HCT116 (cell line): ENCODE data around the gene UBALD2.
"Not testable (repeated sequence)": the region's sequence is repeated elsewhere in the genome, so short reads cannot be mapped to it uniquely, and the experiment has no call there.

Experiments used
- POLR2A ChIP-seq: IDR thresholded peaks from 2 replicates; pipeline ENCODE4 v1.7.0; 2011; ENCODE audit warnings: borderline replicate concordance; ENCODE audit not compliant: insufficient read depth, insufficient read length; ENCODE audit errors: extremely low read depth
- POLR2AphosphoS5 ChIP-seq: IDR thresholded peaks from 2 replicates; pipeline ENCODE4 v1.6.1; 2011; ENCODE audit warnings: mild to moderate bottlenecking, low read depth, low read length, moderate library complexity
- ZFX ChIP-seq: fragments of 450-650 bp; IDR thresholded peaks from 2 replicates; pipeline ENCODE4 v1.6.1; 2017
- TF ChIP-seq, protein P1 (sequence below): IDR thresholded peaks from 2 replicates; pipeline ENCODE4 v1.6.1; 2012
- TF ChIP-seq, protein P2 (sequence below), 3 experiments: fragments of 200-600 bp in 1 of 3; sonication (generic) in 1 of 3; IDR thresholded peaks in 2 of 3; conservative IDR thresholded peaks in 1 of 3; 2 replicates each; pipeline ENCODE4 v1.5.1; 2012 to 2017; ENCODE audit warnings: low read depth in 2 of 3, low read length in 2 of 3, antibody characterized with exemption in 1 of 3, borderline replicate concordance in 1 of 3, control low read depth in 1 of 3, mild to moderate bottlenecking in 1 of 3, mixed read lengths in 1 of 3, mixed run types in 1 of 3, moderate library complexity in 1 of 3; ENCODE audit not compliant: insufficient read depth in 1 of 3
- TF ChIP-seq, protein P3 (sequence below): IDR thresholded peaks from 2 replicates; pipeline ENCODE4 v1.6.1; 2012; ENCODE audit warnings: low read depth

DNA sequence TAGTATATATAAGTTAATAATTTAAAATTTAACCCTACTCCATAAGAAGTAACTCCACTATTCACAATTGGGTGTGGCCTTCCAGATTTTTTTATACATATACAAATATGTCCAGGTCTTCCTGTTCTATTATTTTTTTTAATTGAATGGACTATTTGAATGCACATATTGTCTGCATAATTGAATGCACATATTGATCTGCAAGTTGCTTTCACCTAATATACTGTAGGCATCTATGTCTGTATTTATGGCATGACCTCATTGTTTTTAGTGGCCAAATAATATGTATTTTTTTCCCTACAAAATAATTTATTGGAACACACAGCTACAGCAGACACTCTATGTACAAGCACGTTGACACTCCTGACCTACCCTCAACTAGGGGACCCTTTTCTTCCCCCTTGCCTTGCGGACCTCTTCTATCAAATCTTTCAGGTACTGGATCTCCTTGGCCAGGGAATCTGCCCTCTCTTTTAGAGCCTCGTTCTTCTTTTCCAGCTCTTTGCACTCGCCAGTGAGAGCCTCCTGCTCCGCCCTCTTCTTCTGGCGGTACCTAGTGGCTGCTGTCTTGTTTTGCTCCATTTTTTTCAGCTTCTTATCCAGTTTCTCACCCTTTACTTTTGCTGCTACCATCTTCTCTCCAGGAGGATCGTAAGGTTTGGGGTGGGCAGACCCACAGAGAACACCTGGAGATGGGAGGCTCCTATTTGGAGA, 39.6 kb upstream of the UBALD2 start:
- not testable (repeated sequence) for TF ChIP-seq POLR2A, ZFX, POLR2AphosphoS5
- TF ChIP-seq, protein P1, sequence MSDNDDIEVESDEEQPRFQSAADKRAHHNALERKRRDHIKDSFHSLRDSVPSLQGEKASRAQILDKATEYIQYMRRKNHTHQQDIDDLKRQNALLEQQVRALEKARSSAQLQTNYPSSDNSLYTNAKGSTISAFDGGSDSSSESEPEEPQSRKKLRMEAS, result not testable (repeated sequence)
- TF ChIP-seq, protein P2, sequence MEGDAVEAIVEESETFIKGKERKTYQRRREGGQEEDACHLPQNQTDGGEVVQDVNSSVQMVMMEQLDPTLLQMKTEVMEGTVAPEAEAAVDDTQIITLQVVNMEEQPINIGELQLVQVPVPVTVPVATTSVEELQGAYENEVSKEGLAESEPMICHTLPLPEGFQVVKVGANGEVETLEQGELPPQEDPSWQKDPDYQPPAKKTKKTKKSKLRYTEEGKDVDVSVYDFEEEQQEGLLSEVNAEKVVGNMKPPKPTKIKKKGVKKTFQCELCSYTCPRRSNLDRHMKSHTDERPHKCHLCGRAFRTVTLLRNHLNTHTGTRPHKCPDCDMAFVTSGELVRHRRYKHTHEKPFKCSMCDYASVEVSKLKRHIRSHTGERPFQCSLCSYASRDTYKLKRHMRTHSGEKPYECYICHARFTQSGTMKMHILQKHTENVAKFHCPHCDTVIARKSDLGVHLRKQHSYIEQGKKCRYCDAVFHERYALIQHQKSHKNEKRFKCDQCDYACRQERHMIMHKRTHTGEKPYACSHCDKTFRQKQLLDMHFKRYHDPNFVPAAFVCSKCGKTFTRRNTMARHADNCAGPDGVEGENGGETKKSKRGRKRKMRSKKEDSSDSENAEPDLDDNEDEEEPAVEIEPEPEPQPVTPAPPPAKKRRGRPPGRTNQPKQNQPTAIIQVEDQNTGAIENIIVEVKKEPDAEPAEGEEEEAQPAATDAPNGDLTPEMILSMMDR (IDR thresholded peaks at IDR 0.05 in 2 of 3, conservative IDR thresholded peaks at IDR 0.05 in 1 of 3; ENCODE audit: borderline replicate concordance in 1 of 3, insufficient read depth in 1 of 3, low read depth in 2 of 3, low read length in 2 of 3), result not testable (repeated sequence)
- TF ChIP-seq, protein P3, sequence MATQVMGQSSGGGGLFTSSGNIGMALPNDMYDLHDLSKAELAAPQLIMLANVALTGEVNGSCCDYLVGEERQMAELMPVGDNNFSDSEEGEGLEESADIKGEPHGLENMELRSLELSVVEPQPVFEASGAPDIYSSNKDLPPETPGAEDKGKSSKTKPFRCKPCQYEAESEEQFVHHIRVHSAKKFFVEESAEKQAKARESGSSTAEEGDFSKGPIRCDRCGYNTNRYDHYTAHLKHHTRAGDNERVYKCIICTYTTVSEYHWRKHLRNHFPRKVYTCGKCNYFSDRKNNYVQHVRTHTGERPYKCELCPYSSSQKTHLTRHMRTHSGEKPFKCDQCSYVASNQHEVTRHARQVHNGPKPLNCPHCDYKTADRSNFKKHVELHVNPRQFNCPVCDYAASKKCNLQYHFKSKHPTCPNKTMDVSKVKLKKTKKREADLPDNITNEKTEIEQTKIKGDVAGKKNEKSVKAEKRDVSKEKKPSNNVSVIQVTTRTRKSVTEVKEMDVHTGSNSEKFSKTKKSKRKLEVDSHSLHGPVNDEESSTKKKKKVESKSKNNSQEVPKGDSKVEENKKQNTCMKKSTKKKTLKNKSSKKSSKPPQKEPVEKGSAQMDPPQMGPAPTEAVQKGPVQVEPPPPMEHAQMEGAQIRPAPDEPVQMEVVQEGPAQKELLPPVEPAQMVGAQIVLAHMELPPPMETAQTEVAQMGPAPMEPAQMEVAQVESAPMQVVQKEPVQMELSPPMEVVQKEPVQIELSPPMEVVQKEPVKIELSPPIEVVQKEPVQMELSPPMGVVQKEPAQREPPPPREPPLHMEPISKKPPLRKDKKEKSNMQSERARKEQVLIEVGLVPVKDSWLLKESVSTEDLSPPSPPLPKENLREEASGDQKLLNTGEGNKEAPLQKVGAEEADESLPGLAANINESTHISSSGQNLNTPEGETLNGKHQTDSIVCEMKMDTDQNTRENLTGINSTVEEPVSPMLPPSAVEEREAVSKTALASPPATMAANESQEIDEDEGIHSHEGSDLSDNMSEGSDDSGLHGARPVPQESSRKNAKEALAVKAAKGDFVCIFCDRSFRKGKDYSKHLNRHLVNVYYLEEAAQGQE, result not testable (repeated sequence)
